Fibroblast of lung (primary cell): Measurements from ENCODE around the gene TBC1D22A.

ENCODE experiments used
- EZH2 ChIP-seq: IDR thresholded peaks from 2 replicates; pipeline ENCODE4 v1.5.1; 2012; ENCODE audit warnings: low read length, control low read depth, mild to moderate bottlenecking; ENCODE audit errors: missing control alignments
- TF ChIP-seq, protein P1 (sequence below), 2 donors: IDR thresholded peaks in 1 of 2; conservative IDR thresholded peaks in 1 of 2; 1 replicate in 1 of 2; 2 replicates in 1 of 2; pipeline ENCODE4 v1.5.1; 2011 to 2012; ENCODE audit warnings: low read length in 2 of 2, control low read depth in 1 of 2, inconsistent platforms in 1 of 2, low read depth in 1 of 2, mild to moderate bottlenecking in 1 of 2

DNA sequence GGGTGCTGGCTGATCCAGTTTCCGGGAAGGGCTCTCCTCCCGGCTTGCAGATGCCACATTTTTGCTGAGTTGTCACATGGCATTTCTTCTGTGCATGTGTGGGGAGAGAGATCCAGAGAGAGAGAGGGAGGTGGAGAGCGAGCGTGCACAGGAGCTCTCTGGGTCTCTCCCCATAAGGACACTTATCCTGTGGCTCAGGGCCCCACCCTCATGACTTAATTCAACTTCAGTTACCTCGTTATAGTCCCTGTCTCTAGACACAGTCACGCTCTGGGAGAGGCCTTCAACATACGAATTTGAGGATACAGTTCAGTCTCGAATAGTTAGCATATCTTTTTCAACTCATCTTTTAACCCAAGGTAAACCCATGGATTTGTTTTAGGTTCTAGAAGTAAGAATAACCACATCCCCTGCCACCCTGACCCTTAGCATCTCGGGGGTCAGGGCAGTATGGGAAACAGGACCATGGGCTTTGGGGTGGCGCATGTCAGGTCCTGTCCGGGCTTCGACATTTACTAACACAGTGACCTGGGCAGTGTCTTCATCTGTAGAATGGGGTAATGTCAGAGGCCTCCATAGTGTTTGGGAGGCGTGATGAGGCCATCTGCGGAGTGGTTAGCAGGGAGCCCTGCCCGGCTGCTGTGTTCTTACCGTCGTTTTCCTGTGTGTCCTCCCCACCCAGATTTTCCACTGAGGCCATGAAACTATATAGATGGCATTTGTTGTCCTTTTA, 46.9 kb downstream of the TBC1D22A start:
- TF ChIP-seq, protein P1, sequence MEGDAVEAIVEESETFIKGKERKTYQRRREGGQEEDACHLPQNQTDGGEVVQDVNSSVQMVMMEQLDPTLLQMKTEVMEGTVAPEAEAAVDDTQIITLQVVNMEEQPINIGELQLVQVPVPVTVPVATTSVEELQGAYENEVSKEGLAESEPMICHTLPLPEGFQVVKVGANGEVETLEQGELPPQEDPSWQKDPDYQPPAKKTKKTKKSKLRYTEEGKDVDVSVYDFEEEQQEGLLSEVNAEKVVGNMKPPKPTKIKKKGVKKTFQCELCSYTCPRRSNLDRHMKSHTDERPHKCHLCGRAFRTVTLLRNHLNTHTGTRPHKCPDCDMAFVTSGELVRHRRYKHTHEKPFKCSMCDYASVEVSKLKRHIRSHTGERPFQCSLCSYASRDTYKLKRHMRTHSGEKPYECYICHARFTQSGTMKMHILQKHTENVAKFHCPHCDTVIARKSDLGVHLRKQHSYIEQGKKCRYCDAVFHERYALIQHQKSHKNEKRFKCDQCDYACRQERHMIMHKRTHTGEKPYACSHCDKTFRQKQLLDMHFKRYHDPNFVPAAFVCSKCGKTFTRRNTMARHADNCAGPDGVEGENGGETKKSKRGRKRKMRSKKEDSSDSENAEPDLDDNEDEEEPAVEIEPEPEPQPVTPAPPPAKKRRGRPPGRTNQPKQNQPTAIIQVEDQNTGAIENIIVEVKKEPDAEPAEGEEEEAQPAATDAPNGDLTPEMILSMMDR (conservative IDR thresholded peaks at IDR 0.05 in 1 of 2, IDR thresholded peaks at IDR 0.05 in 1 of 2; ENCODE audit: low read depth in 1 of 2, low read length in 2 of 2), result no peak
- TF ChIP-seq EZH2, result no peak
